ENCODE measurements around the gene CPHXL.

DNA sequence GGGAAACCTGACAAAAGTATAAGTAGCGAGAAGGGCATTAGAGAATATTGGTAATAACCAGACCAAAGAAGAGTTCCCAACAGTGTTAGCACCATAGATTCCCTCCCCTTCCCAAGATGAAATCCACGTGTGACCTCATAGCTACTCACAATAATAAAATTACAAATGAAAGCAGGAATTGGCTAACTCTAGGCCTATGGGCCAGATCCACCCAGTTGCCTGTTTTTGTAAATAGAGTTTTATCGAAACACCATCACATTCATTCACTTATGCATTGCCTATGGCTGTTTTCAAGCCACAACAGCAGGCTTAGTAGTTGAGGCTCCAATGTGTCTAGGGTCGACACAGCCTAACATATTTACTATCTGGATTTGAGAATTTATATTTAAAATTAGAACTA, 7.8 kb downstream of the CPHXL start:
- TF ChIP-seq, protein P1, sequence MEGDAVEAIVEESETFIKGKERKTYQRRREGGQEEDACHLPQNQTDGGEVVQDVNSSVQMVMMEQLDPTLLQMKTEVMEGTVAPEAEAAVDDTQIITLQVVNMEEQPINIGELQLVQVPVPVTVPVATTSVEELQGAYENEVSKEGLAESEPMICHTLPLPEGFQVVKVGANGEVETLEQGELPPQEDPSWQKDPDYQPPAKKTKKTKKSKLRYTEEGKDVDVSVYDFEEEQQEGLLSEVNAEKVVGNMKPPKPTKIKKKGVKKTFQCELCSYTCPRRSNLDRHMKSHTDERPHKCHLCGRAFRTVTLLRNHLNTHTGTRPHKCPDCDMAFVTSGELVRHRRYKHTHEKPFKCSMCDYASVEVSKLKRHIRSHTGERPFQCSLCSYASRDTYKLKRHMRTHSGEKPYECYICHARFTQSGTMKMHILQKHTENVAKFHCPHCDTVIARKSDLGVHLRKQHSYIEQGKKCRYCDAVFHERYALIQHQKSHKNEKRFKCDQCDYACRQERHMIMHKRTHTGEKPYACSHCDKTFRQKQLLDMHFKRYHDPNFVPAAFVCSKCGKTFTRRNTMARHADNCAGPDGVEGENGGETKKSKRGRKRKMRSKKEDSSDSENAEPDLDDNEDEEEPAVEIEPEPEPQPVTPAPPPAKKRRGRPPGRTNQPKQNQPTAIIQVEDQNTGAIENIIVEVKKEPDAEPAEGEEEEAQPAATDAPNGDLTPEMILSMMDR (IDR thresholded peaks at IDR 0.05) = no peak
- TF ChIP-seq POLR2A (IDR thresholded peaks at IDR 0.05) (no peak), EP300 (IDR thresholded peaks at IDR 0.05) (no peak)
